Left forelimb (tissue), 1 donor: Measurements from ENCODE around the gene PPIF.

Experiments used
- DNase-seq: peaks from one replicate; pipeline ENCODE4 v3.0.0-alpha.2; 2018; ENCODE audit warnings: low spot score

PPIF gene

DNA sequence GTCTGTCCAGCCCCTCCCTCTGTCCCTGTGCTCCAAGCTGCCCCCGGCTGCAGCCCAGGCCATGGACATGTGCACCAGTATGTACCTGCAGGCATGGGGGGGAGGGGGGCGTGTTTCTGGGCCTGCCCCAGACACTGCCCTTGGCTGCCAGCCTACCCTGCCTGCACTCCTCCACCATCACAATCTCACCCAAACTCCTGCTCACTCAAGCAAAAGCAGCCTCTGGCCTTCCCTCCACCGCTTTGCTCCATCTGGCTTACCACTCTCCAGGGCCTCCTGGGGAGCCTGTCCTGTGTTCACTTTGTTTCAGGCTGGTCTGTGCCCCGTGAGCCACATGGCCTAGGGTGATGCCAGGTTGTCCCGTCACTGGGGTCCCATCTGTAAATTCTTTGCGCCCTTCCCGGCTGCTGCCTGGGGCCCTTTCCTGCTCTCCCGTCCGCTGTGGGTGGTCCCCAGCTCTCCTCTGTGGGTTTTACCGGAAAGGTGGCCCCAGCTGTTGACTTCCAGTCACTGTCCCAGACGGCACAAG lies 33.3 kb upstream of the PPIF start:
- no peak for DNase-seq

DNA sequence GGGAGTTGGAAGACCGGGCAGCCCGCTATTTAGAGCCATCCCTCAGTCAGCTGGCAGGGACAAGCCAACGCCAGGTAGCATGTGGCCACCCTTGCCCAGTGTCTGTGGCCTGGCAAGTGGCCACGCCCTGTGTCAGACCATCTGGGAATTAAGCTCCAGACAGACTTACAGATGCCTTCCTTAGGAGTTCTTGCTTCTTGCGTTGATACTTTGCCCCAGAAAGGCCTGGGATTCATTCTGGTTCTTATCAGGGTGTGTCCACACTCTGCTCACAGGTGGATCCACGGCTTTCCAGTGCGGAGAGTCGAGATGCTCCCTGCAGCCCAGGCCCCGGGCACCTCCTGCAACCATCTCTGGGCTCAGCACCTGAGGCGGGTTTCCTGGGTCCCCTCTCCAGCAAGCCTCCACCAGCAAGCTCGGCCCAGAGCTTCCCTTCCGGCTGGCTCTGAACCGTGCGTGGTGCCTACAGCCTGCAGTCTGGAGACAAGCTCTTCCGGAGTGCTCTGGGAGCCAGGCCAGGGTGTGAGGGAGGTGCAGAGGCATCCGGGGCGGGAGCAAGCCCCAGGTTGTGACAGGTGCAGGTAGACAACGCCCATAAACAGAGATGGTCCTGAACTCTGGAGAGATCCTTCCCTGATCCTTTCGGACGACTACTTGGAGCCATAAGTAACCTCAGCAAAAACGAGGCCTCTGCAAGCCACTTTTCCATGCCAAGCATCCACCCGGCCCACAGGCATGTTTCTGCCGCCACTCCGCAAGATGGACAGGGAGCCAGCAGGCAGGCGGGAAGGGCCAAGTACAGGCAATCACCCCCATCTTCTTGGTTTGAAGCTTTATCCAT lies 32.3 kb upstream of the PPIF start:
- DNase-seq, result no peak

DNA sequence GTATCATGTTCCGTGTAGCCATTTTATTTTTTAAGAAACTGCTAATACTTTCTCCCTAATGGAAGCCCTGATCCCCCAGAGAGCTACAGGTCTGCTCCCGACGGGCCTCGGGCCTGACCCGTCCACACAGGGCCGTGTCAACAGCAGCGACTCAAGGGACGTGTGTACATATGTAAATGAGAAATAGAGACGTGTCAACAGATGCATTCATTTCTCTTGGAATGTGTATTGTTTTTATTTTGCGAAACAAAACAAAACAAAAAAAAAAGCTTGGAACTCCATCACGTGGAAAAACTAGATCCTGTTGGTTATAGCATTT lies 31.7 kb upstream of the PPIF start:
- no peak for DNase-seq

DNA sequence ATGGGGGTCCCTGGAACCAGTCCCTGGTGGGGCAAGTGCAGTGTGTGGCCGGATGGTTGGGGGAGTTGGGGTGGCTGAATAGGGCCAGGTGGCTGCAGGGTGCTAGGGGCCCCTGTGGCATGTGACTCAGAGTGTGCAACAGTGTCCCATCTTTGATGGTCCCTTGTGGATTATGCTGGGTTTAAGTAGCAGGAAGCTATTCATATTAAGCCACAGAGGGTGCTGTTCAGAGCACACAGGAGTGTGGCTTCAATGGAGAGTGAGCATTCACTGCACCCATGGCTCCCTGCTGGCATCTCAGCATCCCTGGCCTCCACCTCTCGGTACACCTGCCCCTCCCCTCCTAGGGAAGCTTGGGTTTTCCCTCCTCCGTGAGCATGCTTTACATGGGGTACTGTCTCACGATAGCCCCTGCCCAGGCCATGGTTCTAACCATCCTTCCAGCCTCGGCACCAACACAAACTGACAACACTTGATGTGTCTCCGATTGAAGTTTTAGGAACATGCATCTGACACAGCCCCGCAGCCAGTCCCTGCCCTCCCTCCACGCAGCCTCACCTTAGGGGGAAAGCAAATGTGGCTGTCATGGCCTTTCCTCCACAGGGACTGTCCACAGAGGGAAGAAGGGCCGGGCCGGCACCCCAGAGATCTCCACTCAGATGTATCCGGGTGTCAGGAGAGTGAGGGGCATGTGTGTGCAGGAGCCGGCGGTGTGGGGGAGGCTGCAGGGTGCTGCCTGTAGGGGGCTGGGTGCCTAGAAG lies 30.4 kb upstream of the PPIF start:
- DNase-seq, result no peak

DNA sequence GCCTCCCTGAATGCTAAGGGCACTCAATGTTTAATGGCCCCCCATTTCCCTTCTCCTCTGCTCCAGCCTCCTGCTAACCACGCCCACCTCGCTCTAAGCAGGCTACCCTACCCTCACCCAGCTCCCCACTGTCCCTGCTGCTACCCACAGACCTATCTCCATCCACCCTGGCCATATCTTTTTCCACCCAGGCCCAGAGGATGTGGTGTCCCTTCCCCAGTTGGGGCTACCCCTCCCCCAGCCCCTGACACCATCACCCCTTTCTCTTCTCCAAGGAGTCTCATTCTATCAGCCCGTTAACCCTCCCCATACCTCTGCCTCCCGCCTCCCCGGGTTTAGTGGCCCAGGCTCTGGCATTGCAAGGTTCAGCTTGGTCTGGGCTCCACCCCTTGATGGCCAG lies 28.9 kb upstream of the PPIF start:
- DNase-seq, result no peak

DNA sequence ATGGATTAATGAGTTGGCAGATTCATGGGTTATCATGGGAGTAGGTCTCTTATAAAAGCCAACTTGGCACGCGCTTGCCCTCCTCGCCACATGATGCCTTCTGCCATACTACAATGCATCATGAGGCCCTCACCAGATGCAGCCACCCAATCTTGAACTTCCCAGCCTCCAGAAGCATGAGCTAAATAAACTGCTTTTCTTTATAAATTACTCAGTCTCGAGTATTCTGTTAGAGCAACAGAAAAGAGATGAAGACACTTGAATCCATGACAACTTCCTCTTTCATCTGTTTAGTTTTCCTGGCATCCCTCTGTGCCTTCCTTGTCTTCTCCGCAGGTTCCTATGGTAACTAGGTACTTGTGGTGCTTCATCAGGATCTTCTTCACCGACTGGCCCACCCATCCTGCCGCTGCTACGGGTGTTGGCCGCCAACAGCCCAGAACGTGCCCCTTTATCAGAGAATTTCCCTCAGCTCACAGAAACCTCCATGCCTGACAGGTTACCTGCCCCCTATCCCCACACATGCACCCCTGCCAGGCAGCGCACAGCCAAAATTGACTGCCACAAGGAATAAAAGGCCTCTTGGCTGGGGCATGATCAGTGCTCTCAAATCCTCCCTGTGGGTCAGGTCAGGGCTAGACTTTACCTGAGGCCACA lies 28.0 kb upstream of the PPIF start:
- no peak for DNase-seq

DNA sequence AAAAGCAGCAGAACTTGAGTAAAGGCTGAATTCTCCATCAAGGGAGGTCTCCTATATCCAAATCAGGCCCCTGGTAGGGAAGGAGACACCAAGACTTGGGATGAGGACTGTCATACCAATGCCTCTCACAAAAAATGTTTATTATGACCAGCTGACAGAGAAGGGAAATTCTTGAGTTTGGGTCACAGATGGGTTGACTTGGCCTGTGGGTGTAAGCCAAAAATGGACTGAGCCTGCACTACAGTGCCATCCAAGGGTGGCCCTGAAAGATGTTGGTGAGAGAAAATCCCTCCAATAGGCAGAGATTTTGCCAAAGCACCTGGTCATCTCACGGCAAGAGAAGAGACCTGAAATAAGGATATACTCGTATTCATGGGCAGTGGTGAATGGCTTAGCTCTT lies 27.0 kb upstream of the PPIF start:
- DNase-seq, result no peak

DNA sequence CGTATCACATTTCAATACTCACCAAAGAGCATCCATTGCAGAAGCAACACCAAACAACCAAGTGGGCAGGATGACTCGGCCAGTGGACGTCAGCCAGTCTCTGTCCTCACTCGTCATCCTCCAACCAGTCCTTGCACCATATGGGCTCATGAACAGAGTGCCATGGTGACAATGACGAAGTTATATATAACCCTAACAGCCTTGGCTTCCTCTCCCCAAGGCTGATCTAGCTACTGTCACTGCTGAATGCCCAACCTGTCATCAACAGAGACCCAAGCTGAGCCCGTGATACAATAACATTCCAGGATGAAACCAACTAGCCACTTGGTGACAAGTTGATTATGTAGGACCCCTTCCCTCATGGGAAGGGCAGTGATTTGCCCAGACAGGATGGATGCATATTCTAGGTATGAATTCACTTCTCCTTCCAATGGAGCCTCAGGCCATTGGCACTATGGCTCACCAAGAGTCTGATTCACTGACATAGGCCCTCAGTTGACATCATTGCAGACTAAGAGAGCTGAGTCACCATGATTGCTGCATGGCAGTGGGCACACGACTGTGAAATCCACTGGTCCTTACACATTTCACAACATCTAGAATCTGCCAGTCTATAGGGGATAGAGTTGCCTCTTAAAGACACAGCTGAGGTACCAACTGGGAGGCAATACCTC lies 26.3 kb upstream of the PPIF start:
- DNase-seq, result no peak

DNA sequence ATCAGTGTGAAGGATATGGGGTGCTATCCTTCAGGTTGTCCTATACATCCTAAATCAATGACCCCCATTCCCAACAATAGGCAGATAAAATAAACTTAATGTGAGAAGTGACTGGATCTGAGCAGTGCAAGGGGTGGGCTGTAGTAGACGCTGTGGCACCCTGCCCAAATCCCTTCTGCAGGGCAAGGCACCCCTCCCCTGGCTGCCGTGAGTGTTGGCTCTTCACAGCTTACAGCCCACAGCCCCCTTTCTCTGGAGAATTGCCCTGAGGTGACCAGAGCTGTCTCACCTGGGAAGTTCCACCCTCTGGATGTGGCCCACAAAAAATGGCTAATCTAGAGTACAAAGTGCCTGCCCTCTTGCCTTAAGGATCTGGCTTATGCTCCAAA lies 25.8 kb upstream of the PPIF start:
- no peak for DNase-seq

DNA sequence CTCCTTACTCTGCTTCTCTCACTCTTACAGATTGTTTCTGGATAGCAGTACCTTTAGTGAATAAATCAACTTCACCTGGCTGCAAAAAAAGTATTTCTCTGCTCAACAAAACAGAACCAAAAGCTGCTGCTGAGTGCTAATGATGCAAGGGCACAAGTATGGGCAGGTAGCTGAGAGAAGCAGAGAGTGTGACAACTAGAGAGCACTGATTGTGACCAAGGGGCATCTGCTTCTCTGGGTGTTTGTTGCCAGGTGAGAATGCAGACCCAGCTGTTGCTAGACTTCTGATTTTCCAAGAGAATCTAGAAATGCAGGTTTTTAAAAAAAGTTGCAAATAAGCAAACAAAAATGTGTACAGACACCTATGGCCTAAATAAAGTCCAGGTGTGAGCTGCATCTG lies 25.3 kb upstream of the PPIF start:
- no peak for DNase-seq

DNA sequence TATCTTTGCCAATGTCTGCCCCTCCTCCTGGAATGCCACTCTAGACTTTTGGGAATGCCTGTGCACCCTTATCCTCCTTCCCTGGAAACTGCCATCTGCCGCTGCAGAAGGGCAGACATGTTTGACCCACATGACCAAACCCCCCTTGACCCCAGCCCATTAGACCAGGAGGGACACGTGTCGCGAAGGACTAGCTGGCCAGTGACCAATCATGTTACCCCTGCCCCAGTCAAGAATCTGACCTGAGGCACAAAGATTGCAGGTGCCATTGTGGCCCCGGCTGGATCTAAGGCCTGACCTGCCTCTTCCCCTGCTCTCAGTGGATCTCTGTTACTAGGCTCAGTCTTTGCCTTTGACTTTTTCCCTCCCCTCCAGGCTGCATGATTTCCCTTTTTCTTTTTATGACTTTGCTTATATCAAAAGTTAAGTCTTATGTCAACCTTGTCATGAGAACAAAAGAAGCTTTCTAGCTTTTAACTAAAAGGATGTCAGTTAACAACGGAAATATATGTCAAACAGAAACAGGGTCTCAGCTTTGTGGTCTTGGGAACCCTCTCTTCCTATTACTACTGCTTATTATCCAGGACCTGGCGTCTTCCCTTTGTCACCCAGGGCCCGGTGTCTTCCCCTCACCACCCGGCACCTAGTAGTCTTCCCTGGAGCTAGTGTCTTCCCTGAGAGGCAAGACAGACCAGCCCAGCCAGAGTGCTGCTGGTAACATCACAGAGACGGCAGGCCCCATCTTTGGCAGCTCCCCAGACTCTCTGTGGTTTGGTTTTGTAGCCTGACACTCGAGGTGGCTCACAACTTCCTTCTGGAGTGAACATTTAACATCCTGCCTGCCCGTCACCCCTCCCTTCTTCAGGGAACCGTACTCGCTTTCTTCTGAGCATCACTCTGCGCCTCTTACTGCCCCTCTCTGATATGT lies 24.4 kb upstream of the PPIF start:
- no peak for DNase-seq

DNA sequence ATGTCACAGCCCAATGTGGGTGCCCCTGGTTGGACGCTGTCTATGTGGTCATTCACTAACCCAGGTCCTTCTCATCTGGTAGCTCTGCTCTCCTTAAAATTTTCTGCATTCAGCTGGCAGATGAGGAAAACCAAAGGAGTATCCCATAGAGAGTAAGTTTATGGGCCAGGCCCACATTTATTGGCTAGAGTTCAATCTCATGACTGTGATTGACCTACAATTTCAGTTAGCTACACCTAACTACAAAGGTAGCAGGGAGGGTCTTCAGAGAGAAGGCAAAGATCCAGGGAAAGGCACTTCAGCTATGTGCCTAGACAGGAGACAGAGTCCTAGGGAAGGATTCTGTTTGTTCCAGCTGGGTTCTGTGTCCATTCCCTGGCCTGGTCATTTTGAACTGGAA lies 23.7 kb upstream of the PPIF start:
- DNase-seq, result no peak

DNA sequence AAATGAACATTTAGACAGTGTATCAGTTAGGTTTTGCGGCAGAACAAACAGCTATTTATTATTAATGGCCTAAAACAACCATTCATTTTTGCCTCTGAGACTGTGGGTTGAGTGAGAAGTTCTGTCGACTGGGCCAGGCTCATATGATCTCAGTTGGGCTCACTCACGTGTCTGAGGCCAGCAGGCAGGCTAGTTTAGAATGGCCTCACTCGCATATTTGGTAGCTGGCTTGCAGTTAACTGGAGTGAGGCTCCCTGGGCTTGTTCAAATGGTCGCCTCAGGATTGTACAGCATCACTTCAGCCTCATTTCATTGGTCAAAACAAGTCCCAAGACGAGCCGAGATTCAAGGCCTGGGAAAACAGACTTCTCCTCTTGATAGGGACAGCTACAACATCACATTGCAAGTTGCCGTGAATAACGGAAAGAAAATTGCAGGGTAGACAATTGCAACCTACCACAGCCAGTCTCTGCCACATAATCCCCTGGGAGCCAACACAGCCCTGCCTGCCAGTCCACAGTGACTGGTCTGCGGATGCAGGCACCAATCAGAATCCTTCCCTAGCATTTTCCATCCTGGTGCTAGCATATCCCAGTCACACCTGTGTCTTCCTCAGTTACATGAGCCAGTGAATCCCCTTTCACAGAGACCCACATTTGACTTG lies 23.1 kb upstream of the PPIF start:
- no peak for DNase-seq

DNA sequence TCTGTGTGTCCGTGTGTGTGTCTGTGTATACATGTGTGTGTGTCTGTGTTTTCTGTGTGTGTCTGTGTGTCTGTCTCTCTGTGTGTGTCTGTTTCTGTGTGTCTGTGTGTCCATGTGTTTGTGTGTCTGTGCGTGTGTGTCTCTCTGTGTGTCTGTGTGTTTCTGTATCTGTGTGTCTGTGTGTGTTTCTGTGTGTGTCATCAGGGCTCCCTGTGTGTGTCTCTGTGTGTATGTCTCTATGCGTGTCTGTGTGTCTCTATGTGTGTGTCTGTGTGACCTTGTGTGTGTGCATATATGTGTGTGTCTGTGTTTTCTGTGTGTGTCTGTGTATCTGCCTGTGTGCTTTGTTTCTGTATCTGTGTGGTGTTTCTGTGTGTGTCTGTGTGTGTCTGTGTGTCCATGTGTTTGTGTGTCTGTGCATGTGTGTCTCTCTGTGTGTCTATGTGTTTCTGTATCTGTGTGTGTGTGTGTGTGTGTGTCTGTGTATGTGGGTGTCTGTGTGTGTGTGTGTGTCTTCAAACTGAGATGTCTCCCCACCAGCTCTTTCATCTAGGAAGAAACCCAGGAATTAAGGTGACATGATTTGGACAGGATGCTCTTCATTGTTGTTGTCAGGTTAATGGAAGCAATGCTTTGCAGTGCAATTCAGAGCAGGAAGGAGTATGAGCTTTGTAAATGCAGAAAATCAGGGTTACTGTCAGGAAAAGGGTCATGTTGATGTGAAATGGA lies 20.7 kb upstream of the PPIF start:
- DNase-seq, result no peak

DNA sequence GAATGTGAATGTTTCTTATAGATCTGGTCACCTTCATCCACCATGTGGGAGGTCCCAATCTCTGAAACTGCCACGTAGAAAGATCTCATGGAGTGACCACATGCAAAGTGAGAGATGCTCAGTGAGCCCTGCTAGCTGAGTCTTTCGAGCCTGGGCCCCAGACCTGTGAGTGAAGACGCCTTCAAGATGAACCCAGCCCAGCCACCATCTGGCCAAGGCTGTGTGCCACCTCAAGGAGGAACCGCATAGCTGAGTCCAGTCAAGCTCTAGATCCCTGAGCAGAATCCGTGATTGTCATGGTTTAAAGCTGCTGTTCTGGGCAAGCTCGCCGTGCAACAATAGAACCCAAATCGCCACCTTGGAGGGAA lies 20.2 kb upstream of the PPIF start:
- no peak for DNase-seq

DNA sequence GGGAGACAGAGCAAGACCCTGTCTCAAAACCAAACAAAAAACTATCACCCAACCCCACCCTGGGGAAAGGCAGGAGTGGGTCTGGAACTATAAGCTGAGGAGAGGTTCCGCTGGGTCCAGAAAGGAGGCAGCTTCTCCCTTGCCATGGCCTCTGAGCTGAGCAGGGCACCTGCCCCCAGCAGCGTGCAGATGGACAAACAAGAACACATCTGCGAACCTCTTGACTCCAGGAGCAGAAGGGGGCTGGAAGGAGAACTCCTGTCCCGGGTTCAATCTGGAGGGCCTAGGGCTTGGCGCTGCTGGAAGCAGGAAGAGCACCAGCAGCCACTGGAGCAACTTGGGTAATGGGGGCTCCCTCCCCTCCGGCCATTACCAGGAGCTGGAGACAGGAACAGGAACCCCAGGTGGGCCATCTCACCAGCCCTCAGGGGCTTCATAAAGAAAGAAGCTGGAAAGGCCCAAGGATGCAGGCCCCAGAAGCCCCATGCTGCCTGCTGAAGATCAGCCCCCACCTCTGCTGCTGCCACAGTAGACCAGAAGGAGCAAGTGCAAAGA lies 19.0 kb upstream of the PPIF start:
- no peak for DNase-seq

DNA sequence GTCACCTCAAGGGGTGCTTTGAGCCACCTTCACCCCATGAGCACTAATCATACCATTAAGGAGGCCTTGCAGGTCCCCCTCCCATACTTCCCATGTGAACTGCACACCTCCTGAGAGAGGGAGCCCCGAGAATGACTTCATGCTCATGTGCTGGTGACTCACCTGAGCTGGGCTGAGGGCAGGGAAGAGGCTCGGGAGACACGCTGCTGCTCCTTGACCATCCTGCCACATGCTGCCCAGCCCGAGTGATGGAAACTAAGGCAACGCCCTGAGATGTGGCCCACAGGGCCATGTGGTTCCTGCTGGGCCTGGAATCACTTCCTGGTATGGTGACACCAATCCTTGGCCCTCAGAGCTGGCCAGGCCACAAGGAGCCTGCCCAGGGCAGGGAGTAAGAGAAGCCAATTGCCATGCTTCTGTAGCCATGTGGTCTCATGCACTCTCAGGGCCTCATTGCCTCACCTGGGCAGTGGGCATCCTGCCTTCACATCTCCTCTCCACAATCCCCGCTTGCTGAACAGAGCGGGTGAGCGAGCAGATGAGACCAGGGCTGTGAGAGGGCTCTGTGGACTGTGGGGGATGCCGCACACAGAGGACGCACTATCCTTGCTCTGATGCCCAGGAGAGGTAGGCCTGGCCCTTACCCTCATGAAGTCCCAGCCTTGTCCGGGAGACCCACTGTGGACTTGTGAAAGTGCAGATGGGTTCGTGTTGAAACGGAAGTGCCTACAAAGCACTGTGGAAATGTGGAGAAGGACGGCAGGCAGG lies 18.3 kb upstream of the PPIF start:
- no peak for DNase-seq

DNA sequence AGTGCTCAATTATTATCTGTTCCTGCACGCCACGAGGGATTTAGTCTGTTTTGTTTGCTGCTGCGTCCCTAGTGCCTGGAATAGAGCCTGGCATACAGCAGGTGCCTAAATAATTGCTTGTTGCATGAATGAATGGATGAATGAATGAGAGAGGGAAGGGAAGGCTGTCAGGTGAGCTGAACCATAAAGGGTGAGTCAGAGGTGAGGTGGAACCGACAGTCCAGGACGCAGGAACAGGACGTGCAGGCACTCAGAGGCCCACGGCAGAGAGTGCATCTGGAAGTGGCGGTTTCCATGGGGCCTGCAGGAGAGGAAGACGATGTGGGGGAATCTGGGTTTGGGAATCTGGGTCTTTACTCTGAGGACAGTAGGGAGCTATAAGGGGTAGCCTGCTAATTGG lies 17.7 kb upstream of the PPIF start:
- DNase-seq, result no peak

DNA sequence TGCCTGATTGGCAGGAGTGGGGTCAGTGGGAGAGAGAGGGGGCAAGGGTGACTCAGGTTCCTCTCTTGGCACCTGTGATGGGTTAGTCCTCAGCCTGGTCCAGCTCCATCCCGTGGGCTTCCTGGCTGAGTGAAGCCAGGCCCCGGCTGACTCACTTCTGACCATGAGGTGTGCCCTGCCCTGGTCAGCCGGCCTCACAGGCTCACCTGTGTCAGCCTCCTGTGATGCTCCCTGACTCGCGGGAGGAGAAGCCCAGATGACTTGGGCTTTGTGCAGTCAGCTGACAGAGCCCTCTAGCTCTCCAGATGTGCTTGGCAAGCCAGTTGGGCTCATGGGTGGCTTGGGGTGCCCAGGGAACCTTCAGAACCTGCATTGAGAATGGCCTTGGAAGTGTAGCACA lies 16.0 kb upstream of the PPIF start:
- DNase-seq, result no peak
